DND-41 (cell line): Measurements from ENCODE around the gene STAU1.
"Not testable (repeated sequence)": the region's sequence is repeated elsewhere in the genome, so short reads cannot be mapped to it uniquely, and the experiment has no call there.

Experiments used
- EZH2 ChIP-seq: IDR thresholded peaks from 3 replicates; pipeline ENCODE4 v1.6.1; 2012; ENCODE audit warnings: borderline replicate concordance, low read depth, mild to moderate bottlenecking, moderate library complexity, low read length, inconsistent platforms; ENCODE audit not compliant: severe bottlenecking
- TF ChIP-seq, protein P1 (sequence below): IDR thresholded peaks from 2 replicates; pipeline ENCODE4 v1.5.1; 2012; ENCODE audit warnings: borderline replicate concordance, low read length, moderate library complexity, mild to moderate bottlenecking; ENCODE audit not compliant: poor library complexity, severe bottlenecking; ENCODE audit errors: extremely low read depth

DNA sequence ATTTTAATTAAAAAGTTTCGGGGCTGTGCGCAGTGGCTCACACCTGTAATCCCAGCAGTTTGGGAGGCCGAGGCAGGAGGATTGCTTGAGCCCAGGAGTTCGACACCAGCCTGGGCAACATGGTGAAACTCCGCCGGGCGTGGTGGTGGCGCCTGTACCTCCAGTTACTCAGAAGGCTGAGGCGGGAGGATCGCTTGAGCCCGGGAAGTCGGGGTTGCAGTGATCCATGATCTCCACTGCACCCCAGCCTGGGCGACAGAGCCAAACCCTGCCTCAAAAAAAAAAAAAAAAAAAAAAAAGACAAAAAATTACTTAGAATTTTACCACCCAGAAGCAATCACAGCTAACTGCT is 30.6 kb upstream of the STAU1 start:
- TF ChIP-seq, protein P1, sequence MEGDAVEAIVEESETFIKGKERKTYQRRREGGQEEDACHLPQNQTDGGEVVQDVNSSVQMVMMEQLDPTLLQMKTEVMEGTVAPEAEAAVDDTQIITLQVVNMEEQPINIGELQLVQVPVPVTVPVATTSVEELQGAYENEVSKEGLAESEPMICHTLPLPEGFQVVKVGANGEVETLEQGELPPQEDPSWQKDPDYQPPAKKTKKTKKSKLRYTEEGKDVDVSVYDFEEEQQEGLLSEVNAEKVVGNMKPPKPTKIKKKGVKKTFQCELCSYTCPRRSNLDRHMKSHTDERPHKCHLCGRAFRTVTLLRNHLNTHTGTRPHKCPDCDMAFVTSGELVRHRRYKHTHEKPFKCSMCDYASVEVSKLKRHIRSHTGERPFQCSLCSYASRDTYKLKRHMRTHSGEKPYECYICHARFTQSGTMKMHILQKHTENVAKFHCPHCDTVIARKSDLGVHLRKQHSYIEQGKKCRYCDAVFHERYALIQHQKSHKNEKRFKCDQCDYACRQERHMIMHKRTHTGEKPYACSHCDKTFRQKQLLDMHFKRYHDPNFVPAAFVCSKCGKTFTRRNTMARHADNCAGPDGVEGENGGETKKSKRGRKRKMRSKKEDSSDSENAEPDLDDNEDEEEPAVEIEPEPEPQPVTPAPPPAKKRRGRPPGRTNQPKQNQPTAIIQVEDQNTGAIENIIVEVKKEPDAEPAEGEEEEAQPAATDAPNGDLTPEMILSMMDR: not testable (repeated sequence)
- not testable (repeated sequence) for TF ChIP-seq EZH2
